Suppressor macrophage treated with lipopolysaccharide for 1 hour (primary cell): ENCODE measurements around the gene ISG15.

Experiments used
- DNase-seq, 3 donors: peaks; one replicate each; pipeline ENCODE4 v3.0.0-alpha.2; 2020 to 2022

Gene ISG15

DNA sequence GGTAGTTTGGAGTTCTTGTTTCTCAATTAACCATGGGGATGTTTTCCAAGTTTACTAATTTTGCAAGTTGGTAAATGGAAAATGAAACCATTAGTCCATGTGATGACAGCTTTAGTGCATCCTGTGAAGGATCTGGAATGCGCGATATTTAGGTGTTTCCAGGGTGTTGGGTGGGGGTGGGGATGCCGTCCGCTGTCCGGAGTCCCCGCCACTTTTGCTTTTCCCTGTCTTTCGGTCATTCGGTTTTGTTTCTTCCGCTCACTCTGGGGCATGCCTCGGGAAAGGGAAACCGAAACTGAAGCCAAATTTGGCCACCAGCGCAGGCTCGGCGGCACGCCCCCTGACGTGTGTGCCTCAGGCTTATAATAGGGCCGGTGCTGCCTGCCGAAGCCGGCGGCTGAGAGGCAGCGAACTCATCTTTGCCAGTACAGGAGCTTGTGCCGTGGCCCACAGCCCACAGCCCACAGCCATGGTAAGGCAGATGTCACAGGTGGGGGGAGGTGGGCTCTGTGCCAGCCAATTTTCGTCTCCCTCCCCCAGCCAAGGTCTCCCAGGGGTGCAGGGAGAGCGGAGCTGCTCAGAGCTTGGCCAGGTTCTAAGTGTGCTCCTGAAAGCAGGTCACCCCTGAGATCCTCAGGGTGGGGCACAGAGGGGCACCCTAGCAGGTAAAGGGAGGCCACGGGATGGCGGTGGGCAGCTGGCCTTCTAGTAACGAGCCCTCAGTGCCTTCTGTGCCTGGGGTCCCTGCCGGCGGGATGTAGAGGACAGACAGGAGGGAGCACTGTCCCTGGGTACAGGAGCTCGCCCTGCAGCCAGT is at the start of gene ISG15:
ISG15 (plus strand) TSS at position 393 of the 817 bp plus-strand sequence; CDS start at position 470, 77 bp downstream.
- DNase-seq, result peak; percentile 98 to 99 (median 99)

GRCh38 chr1:963746-964525 is 49.4 kb upstream of the ISG15 start:
- no peak for DNase-seq

DNA sequence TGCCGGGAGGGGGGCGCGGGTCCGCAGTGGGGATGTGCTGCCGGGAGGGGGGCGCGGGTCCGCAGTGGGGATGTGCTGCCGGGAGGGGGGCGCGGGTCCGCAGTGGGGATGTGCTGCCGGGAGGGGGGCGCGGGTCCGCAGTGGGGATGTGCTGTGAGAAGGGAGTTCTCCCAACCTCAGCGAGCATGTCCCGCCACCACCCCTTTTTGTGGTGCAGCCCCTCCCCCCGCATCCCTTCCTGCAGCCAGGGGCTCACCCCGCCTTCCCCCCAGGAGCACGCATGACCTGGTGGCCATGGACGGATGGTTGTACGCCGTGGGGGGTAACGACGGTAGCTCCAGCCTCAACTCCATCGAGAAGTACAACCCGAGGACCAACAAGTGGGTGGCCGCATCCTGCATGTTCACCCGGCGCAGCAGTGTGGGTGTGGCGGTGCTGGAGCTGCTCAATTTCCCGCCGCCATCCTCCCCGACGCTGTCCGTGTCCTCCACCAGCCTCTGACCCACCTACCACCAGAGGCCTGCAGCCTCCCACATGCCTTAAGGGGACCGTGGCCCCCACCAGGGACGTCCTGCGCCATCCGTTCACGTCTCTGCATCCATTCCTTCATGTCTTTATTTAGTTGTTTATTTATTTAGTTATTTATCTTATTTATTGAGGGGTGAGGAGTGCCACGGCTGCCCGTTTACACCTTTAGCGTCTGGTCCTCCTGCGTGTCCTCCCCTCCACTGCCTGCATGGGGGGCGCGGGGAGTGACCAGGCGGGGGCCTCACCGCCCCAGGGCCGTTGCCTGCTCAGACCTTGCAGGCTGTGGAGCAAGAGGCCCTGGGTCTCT is 48.4 kb upstream of the ISG15 start:
- DNase-seq, result no peak

DNA sequence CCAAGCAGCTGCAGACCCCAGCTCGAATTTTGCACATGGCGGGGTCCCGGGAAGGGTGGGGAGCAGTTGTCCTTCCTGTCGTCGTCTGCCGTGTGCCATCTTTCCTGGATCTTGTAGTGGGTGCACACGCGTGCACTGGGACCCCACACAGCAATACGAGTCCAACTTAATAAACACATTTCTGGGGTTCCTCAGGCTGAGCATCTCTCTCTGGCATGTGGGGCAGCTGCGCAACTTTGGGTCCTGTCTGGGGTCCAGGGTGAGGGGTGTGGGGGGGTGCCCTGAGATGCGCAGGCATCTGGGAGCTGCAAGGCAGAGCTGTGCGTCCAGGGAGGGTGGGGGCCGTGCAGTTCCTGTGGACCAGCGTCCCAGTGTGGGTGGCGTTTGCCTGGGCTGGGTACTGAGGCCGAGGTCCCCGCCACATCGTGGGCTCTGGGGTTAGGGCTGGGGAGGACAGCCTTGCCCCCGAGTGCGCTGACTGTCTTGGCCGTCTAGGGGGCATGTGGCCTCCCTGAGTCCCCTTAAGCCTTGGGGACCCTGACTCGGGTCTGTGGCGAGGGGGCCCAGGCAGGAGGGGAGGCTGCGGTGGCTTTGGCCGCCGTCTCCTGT is 47.7 kb upstream of the ISG15 start:
- DNase-seq, result no peak

- DNase-seq, result peak in 2 of 3 donors; percentile 49 to 70
Measured at GRCh38 chr1:966135-966703, 47.1 kb upstream of the ISG15 start, which contains the start of gene PLEKHN1. Gene PLEKHN1 (plus strand): TSS chr1:966482. CDS start chr1:966532, 50 bp downstream.

GRCh38 chr1:966704-967300 is 46.5 kb upstream of the ISG15 start:
- DNase-seq, result peak; percentile 78 to 90 (median 82)

GRCh38 chr1:967466-968343 is 45.6 kb upstream of the ISG15 start:
- no peak for DNase-seq

GRCh38 chr1:969260-969855 is 43.9 kb upstream of the ISG15 start:
- no peak for DNase-seq

DNA sequence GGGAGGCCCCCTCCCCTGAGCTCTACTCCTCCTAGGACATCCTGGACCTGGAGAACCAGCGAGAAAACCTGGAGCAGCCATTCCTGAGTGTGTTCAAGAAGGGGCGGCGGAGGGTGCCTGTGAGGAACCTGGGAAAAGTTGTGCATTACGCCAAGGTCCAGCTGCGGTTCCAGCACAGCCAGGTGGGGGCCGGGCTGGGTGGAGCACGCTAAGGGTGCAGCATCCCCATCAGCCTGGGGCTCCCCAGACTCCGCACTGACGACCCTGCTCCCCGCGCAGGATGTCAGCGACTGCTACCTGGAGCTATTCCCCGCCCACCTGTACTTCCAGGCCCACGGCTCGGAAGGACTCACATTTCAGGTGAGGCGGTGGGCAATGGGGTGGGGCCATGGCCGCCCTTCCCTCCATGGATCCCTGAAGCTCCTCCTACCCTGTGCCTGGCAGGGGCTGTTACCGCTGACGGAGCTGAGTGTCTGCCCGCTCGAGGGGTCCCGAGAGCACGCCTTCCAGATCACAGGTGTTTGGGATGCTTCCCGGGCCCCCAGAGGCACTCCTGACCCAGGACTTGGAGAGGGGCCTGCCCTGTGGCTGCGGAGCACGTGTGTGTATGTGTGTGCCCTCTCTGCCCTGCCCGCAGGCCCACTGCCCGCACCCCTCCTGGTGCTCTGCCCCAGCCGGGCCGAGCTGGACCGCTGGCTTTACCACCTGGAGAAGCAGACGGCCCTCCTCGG is 42.9 kb upstream of the ISG15 start:
- DNase-seq, result no peak

- no peak for DNase-seq
Measured at GRCh38 chr1:970973-971730, 42.1 kb upstream of the ISG15 start.

- DNase-seq, result no peak
Measured at GRCh38 chr1:971751-972506, 41.4 kb upstream of the ISG15 start.

DNA sequence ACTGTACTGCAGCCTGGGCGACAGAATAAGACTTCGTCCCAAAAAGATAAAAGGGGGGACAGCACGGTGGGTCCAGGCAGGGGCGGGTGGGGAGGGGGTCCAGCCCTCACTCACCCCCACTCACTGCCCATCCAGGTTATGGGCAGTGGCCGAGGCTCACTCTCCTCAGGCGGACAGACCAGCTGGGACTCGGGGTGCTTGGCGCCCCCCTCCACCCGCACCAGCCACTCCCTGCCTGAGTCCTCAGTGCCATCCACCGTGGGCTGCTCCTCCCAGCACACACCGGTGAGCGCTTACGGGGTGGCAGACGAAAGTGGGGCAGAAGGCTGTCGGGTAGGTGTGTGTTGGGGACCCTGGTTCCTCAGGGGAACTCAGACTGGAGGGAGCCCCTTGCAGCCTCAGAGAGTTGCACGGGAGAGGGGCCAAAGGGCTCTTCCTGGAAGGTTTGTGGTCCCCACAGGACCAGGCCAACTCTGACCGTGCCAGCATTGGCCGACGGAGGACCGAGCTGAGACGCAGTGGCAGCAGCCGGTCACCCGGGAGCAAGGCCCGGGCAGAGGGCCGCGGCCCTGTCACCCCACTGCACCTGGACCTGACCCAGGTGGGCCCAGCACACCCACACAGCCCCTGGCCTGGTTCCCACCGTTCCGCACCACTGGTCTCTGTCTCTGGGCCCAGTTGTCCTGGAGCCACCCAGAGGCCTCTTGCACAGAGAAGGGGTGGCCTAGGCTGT is 40.4 kb upstream of the ISG15 start:
- no peak for DNase-seq

- no peak for DNase-seq
Measured at GRCh38 chr1:973459-974292, 39.6 kb upstream of the ISG15 start.

DNA sequence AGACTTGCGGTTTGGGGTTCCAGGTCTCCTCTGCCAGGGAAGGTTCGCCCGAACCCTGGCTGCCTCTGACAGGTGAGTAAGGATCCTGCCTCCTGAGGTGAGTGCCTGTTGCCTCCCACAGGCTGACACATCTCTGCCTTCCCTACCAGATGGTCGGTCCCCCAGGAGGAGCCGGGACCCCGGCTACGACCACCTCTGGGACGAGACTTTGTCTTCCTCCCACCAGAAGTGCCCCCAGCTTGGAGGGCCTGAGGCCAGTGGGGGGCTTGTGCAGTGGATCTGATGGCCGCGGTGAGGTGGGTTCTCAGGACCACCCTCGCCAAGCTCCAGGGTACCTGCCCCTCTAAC is 39.0 kb upstream of the ISG15 start:
- DNase-seq, result no peak

GRCh38 chr1:974687-975328 is 38.5 kb upstream of the ISG15 start:
- DNase-seq, result no peak

- no peak for DNase-seq
Measured at GRCh38 chr1:975365-975764, 37.9 kb upstream of the ISG15 start.
